Astrocyte (in vitro differentiated cells and primary cell): ENCODE results near the gene RIMBP2.

ENCODE experiments used
- EZH2 ChIP-seq: IDR thresholded peaks from 2 replicates; pipeline ENCODE4 v1.6.1; 2012; ENCODE audit warnings: mild to moderate bottlenecking, low read length, inconsistent platforms; ENCODE audit not compliant: insufficient read depth
- TF ChIP-seq, protein P1 (sequence below): IDR thresholded peaks from 2 replicates; pipeline ENCODE4 v1.5.1; 2011; ENCODE audit warnings: low read depth, mild to moderate bottlenecking, inconsistent platforms, low read length, moderate library complexity; ENCODE audit not compliant: insufficient read depth

DNA sequence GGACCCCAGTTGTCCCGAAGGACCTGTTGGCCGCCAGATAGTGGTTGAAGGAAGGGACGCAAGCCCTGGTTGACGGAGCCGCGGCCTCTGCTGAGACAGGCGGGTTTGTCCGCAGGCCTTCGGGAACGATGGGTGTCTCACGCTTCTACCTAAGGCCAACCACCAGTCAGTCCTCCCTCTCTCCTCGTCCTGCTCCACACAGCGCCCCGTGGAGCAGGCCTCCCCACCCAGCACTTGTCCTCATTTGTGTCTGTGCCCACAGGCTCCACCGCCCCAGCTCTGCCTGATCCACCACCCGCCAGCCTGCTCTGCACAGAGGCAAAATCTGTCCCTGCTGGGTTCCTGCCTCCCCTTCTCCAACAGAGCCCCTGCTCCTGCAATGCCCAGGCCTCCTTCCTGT, 41.0 kb downstream of the RIMBP2 start:
- TF ChIP-seq, protein P1, sequence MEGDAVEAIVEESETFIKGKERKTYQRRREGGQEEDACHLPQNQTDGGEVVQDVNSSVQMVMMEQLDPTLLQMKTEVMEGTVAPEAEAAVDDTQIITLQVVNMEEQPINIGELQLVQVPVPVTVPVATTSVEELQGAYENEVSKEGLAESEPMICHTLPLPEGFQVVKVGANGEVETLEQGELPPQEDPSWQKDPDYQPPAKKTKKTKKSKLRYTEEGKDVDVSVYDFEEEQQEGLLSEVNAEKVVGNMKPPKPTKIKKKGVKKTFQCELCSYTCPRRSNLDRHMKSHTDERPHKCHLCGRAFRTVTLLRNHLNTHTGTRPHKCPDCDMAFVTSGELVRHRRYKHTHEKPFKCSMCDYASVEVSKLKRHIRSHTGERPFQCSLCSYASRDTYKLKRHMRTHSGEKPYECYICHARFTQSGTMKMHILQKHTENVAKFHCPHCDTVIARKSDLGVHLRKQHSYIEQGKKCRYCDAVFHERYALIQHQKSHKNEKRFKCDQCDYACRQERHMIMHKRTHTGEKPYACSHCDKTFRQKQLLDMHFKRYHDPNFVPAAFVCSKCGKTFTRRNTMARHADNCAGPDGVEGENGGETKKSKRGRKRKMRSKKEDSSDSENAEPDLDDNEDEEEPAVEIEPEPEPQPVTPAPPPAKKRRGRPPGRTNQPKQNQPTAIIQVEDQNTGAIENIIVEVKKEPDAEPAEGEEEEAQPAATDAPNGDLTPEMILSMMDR, result no peak
- no peak for TF ChIP-seq EZH2
